H9 (cell line): ENCODE measurements around the gene TMEM132C. TPM values are rescaled to one million over a fixed set of nuclear protein-coding genes. Genes with fewer than 3 reads are reported as not detected.

Experiments used
- DNase-seq: peaks from one replicate; pipeline ENCODE4 v3.0.0-alpha.2; 2017
- H2AFZ ChIP-seq: one replicate; pipeline ENCODE4 v1.6.1; 2013; ENCODE audit warnings: mild to moderate bottlenecking, low read length, control low read depth, moderate library complexity
- H2AK5ac ChIP-seq: 2 replicates; pipeline ENCODE4 v1.6.1; 2013; ENCODE audit warnings: low read length, control low read depth, mixed read lengths; ENCODE audit not compliant: insufficient read length
- H2BK120ac ChIP-seq: one replicate; pipeline ENCODE4 v1.6.1; 2013; ENCODE audit warnings: low read depth, mild to moderate bottlenecking, low read length, control low read depth, inconsistent platforms; ENCODE audit not compliant: poor library complexity, severe bottlenecking
- H2BK12ac ChIP-seq: 2 replicates; pipeline ENCODE4 v1.6.1; 2013; ENCODE audit warnings: low read length, control low read depth, mixed read lengths, low read depth; ENCODE audit not compliant: insufficient read length
- H2BK15ac ChIP-seq: 2 replicates; pipeline ENCODE4 v1.6.1; 2013; ENCODE audit warnings: low read depth, low read length, control low read depth
- H2BK20ac ChIP-seq: one replicate; pipeline ENCODE4 v1.6.1; 2013; ENCODE audit warnings: low read depth, mild to moderate bottlenecking, low read length, control low read depth, inconsistent platforms; ENCODE audit not compliant: poor library complexity, severe bottlenecking
- H2BK5ac ChIP-seq: 2 replicates; pipeline ENCODE4 v1.6.1; 2013; ENCODE audit warnings: low read length, control low read depth, mixed read lengths; ENCODE audit not compliant: insufficient read length
- H3K14ac ChIP-seq: 2 replicates; pipeline ENCODE4 v1.6.1; 2013; ENCODE audit warnings: low read length, control low read depth; ENCODE audit not compliant: insufficient read depth
- H3K18ac ChIP-seq: 2 replicates; pipeline ENCODE4 v1.6.1; 2013; ENCODE audit warnings: low read depth, mild to moderate bottlenecking, mixed read lengths, low read length, control low read depth; ENCODE audit not compliant: insufficient read length
- H3K23ac ChIP-seq: 2 replicates; pipeline ENCODE4 v1.6.1; 2013; ENCODE audit warnings: low read length, control low read depth, mixed read lengths, low read depth; ENCODE audit not compliant: insufficient read length
- H3K23me2 ChIP-seq: 2 replicates; pipeline ENCODE4 v1.6.1; 2013; ENCODE audit warnings: low read depth, mild to moderate bottlenecking, mixed read lengths, low read length, control low read depth; ENCODE audit not compliant: insufficient read length, poor library complexity, severe bottlenecking
- H3K27ac ChIP-seq: 2 replicates; pipeline ENCODE4 v1.5.1; 2013; ENCODE audit warnings: low read length, control low read depth, mixed read lengths, low read depth; ENCODE audit not compliant: insufficient read length
- H3K27me3 ChIP-seq: 2 replicates; pipeline ENCODE4 v1.6.1; 2013; ENCODE audit warnings: low read length, control low read depth, inconsistent platforms; ENCODE audit not compliant: insufficient read depth
- H3K4ac ChIP-seq: 2 replicates; pipeline ENCODE4 v1.6.1; 2013; ENCODE audit warnings: low read depth, mild to moderate bottlenecking, control low read depth, inconsistent platforms, low read length, moderate library complexity
- H3K4me1 ChIP-seq: 2 replicates; pipeline ENCODE4 v1.6.1; 2013; ENCODE audit warnings: low read length, control low read depth, inconsistent platforms; ENCODE audit not compliant: insufficient read depth
- H3K4me2 ChIP-seq: 2 replicates; pipeline ENCODE4 v1.6.1; 2013; ENCODE audit warnings: low read length, control low read depth, mixed read lengths; ENCODE audit not compliant: insufficient read length, insufficient read depth
- H3K56ac ChIP-seq: 2 replicates; pipeline ENCODE4 v1.6.1; 2013; ENCODE audit warnings: low read depth, mild to moderate bottlenecking, mixed read lengths, low read length, control low read depth; ENCODE audit not compliant: insufficient read length
- H3K79me1 ChIP-seq: 2 replicates; pipeline ENCODE4 v1.6.1; 2013; ENCODE audit warnings: low read depth, mild to moderate bottlenecking, moderate library complexity, low read length, control low read depth, inconsistent platforms; ENCODE audit not compliant: insufficient read depth, poor library complexity, severe bottlenecking
- H3K79me2 ChIP-seq: 2 replicates; pipeline ENCODE4 v1.6.1; 2013; ENCODE audit warnings: low read length, control low read depth, inconsistent platforms; ENCODE audit not compliant: insufficient read depth
- H3K9ac ChIP-seq: 2 replicates; pipeline ENCODE4 v1.6.1; 2013; ENCODE audit warnings: low read length, control low read depth, mixed read lengths; ENCODE audit not compliant: insufficient read length; ENCODE audit errors: extremely low read depth
- H3K9me3 ChIP-seq: one replicate; pipeline ENCODE4 v1.6.1; 2013; ENCODE audit warnings: low read depth, low read length, inconsistent platforms; ENCODE audit not compliant: control insufficient read depth
- H3T11ph ChIP-seq: one replicate; pipeline ENCODE4 v1.6.1; 2013; ENCODE audit warnings: mild to moderate bottlenecking, low read length, control low read depth, inconsistent platforms
- H4K20me1 ChIP-seq: one replicate; pipeline ENCODE4 v1.6.1; 2013; ENCODE audit not compliant: control insufficient read depth, insufficient read length, insufficient read depth
- H4K5ac ChIP-seq: 2 replicates; pipeline ENCODE4 v1.6.1; 2013; ENCODE audit warnings: low read depth, mild to moderate bottlenecking, mixed read lengths, low read length, control low read depth; ENCODE audit not compliant: insufficient read length
- H4K8ac ChIP-seq: replicated peaks from 2 replicates; pipeline ENCODE4 v1.6.1; 2013; ENCODE audit warnings: low read length, control low read depth, mixed read lengths, low read depth; ENCODE audit not compliant: insufficient read length
- H4K91ac ChIP-seq: 2 replicates; pipeline ENCODE4 v1.6.1; 2013; ENCODE audit warnings: low read depth, mild to moderate bottlenecking, moderate library complexity, mixed read lengths, low read length, control low read depth; ENCODE audit not compliant: insufficient read length
- H3K27ac Mint-ChIP-seq, 3 experiments: 2 replicates in 2 of 3; 3 replicates in 1 of 3; pipeline ENCODE4 v1.8.0; 2020 to 2021; ENCODE audit warnings: mixed read lengths in 3 of 3, mild to moderate bottlenecking in 1 of 3, moderate library complexity in 1 of 3
- H3K27me3 Mint-ChIP-seq: 2 replicates; pipeline ENCODE4 v1.8.0; 2021; ENCODE audit warnings: low read depth, mild to moderate bottlenecking, moderate library complexity, mixed read lengths
- H3K36me3 Mint-ChIP-seq, 3 experiments: 2 replicates in 2 of 3; 3 replicates in 1 of 3; pipeline ENCODE4 v1.8.0; 2020 to 2021; ENCODE audit warnings: low read depth in 3 of 3, mixed read lengths in 3 of 3; ENCODE audit not compliant: insufficient read depth in 1 of 3
- H3K4me1 Mint-ChIP-seq, 2 experiments: 2 replicates each; pipeline ENCODE4 v1.8.0; 2020; ENCODE audit warnings: mixed read lengths in 2 of 2
- H3K4me3 Mint-ChIP-seq, 2 experiments: 2 replicates in 1 of 2; 3 replicates in 1 of 2; pipeline ENCODE4 v1.8.0; 2020 to 2021; ENCODE audit warnings: mild to moderate bottlenecking in 2 of 2, mixed read lengths in 2 of 2, moderate library complexity in 1 of 2
- H3K9me3 Mint-ChIP-seq, 2 experiments: 2 replicates in 1 of 2; 3 replicates in 1 of 2; pipeline ENCODE4 v1.8.0; 2020; ENCODE audit warnings: mild to moderate bottlenecking in 2 of 2, mixed read lengths in 2 of 2, moderate library complexity in 1 of 2
- WGBS: extraction: QIAGEN DNeasy Blood & Tissue Kit; methylation state at CpG from one replicate; pipeline ENCODE4 v1.1.7; 2013; ENCODE audit warnings: missing lambda C conversion rate, low lambda C conversion rate, mixed read lengths; ENCODE audit not compliant: insufficient read length; ENCODE audit errors: extremely low coverage; 5-methylcytosine and 5-hydroxymethylcytosine counted together
- total RNA-seq: library from RNA; stranded (reverse); gene quantifications from 2 replicates; pipeline ENCODE4 v1.2.1, GENCODE V29; 2021
- TF ChIP-seq, protein P1 (sequence below): fragments of 200-600 bp; sonication (generic); conservative IDR thresholded peaks from 3 replicates; pipeline ENCODE4 v1.8.0; 2021; ENCODE audit warnings: antibody characterized with exemption, mild to moderate bottlenecking

TMEM132C gene
- total RNA-seq, 1 experiment from 2014 or later = 0.22 TPM

DNA sequence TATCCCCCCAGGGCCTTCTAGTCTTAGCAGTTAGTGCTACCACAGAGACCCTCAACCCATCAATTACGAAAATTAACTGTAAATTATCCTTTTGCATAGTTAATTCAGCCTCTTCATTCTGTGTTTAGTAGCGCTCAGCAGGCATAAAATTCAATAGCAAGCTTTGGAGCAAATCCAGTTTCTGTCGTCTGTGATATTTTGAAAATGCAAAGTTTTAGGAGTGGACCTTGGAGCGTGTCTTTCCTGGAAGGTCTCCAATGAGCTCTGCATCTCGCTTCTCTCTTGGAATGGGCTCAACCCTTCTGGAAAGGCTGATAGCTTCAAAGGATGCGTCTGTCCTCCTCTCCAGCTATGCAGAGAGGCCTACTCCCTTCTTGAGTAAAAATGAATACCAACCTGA is 333.9 kb downstream of the TMEM132C start:
- Histone ChIP-seq H3K56ac (no peak overlapping the region), H2AFZ (no peak overlapping the region), H4K91ac (no peak overlapping the region), H2BK12ac (no peak overlapping the region), H3K27ac (no peak overlapping the region), H3K23ac (no peak overlapping the region), H3K4ac (no peak overlapping the region), H3K79me2 (no peaks in the 10 kb centered on the region), H4K5ac (no peak overlapping the region), H3K79me1 (no peaks in the 10 kb centered on the region), H2AK5ac (no peak overlapping the region), H3K18ac (no peak overlapping the region), H3K9me3 (no peaks in the 10 kb centered on the region), H3K27me3 (no peaks in the 10 kb centered on the region), H2BK15ac (no peak overlapping the region), H3K4me1 (no peaks in the 10 kb centered on the region), H3K14ac (no peak overlapping the region), H4K20me1 (no peaks in the 10 kb centered on the region), H3T11ph (no peak overlapping the region), H2BK5ac (no peak overlapping the region), H3K9ac (no peak overlapping the region), H3K23me2 (no peaks in the 10 kb centered on the region), H3K4me2 (no peak overlapping the region), H2BK20ac (no peak overlapping the region), H2BK120ac (no peak overlapping the region), H4K8ac (no peak overlapping the region)
- WGBS = no CpG with 5 or more reads among the region's 6 CpGs
- H3K27me3 Mint-ChIP-seq = peaks cover 51% of the 10 kb centered on the region
- H3K4me1 Mint-ChIP-seq = peaks cover 1 to 4% of the 10 kb centered on the region in 2 experiments; a peak in 1 of 4 replicates
- H3K27ac Mint-ChIP-seq = no peak overlapping the region
- no peaks in the 10 kb centered on the region; a peak in 1 of 7 replicates for H3K36me3 Mint-ChIP-seq
- no peak overlapping the region for H3K4me3 Mint-ChIP-seq
- H3K9me3 Mint-ChIP-seq = no peaks in the 10 kb centered on the region; a peak in 1 of 5 replicates
- TF ChIP-seq, protein P1, sequence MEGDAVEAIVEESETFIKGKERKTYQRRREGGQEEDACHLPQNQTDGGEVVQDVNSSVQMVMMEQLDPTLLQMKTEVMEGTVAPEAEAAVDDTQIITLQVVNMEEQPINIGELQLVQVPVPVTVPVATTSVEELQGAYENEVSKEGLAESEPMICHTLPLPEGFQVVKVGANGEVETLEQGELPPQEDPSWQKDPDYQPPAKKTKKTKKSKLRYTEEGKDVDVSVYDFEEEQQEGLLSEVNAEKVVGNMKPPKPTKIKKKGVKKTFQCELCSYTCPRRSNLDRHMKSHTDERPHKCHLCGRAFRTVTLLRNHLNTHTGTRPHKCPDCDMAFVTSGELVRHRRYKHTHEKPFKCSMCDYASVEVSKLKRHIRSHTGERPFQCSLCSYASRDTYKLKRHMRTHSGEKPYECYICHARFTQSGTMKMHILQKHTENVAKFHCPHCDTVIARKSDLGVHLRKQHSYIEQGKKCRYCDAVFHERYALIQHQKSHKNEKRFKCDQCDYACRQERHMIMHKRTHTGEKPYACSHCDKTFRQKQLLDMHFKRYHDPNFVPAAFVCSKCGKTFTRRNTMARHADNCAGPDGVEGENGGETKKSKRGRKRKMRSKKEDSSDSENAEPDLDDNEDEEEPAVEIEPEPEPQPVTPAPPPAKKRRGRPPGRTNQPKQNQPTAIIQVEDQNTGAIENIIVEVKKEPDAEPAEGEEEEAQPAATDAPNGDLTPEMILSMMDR = no peak
- no peak for DNase-seq
